SJCRH30 (cell line): Measurements from ENCODE around the gene SH2D2A. TPM values are rescaled to one million over a fixed set of nuclear protein-coding genes. Genes with fewer than 3 reads are reported as not detected.

Experiments used
- DNase-seq, 2 experiments: peaks; one replicate each; pipeline ENCODE4 v3.0.0-alpha.2; 2015 to 2020
- H3K27ac ChIP-seq: fragments of 250-450 bp; sonication (Bioruptor Pico); 2 replicates; pipeline ENCODE4 v1.5.1; 2020; ENCODE audit warnings: mild to moderate bottlenecking, moderate library complexity
- H3K27me3 ChIP-seq: fragments of 250-450 bp; sonication (Bioruptor Pico); 2 replicates; pipeline ENCODE4 v1.5.1; 2020; ENCODE audit warnings: mild to moderate bottlenecking, moderate library complexity
- H3K36me3 ChIP-seq: fragments of 250-450 bp; sonication (Bioruptor Pico); 2 replicates; pipeline ENCODE4 v1.5.1; 2020; ENCODE audit warnings: mild to moderate bottlenecking, moderate library complexity
- H3K4me1 ChIP-seq: fragments of 250-450 bp; sonication (Bioruptor Pico); 2 replicates; pipeline ENCODE4 v1.5.1; 2020; ENCODE audit warnings: mild to moderate bottlenecking, moderate library complexity
- H3K4me3 ChIP-seq: fragments of 250-450 bp; sonication (Bioruptor Pico); 2 replicates; pipeline ENCODE4 v1.5.1; 2020; ENCODE audit warnings: mild to moderate bottlenecking, moderate library complexity
- H3K9me3 ChIP-seq: fragments of 250-450 bp; sonication (Bioruptor Pico); replicated peaks from 2 replicates; pipeline ENCODE4 v1.5.1; 2020; ENCODE audit warnings: mild to moderate bottlenecking, moderate library complexity
- total RNA-seq: library from RNA; depleted of rRNA; stranded (reverse); fragments of >200 nt; shearing (Covaris generic); gene quantifications from 2 replicates; pipeline ENCODE4 v1.2.3, GENCODE V29; 2014

SH2D2A gene
- total RNA-seq, 1 experiment from 2014 or later: not detected

DNA sequence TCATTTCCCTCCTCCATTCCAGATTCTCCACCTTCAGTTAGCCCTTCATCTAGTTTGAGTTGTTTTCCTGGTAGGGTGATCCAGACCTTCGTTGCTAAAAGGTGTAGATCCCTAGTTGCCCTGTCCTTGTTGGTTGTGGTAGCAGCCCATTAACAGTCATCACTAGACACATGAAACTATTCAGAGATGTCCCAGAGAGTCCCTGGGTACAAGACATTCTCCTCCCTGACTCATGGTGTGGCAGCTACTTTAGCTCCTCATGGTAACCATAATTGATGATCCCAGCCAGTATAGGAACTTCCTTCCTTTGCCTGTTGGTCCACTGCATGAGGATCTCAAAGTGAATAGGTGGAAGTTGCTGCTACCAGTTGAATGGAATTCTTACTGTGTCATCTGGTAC is 6.0 kb upstream of the SH2D2A start:
- Histone ChIP-seq H3K4me1 (no peaks in the 10 kb centered on the region), H3K27ac (no peak overlapping the region), H3K4me3 (no peak overlapping the region), H3K36me3 (no peaks in the 10 kb centered on the region), H3K9me3 (no peaks in the 10 kb centered on the region), H3K27me3 (no peaks in the 10 kb centered on the region)
- no peak for DNase-seq

DNA sequence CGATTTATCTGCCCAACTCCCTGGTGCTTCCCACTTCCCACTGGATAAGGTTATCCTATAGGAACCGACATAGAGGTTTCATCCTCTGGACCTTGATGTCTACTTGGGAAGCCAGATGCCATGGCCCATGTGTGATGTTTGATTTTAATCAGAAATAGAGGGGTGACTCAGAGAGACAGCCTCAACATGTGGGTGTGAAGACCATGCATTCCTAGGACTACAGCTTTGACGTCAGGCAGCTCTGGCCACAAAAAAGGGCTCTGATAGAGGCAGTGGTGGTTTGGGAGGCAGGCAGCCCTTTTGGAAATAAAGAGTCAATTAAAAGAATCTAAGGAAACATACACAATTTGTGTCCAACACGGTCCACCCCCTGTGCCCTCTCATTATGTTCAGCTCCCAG is 5.2 kb upstream of the SH2D2A start:
- no peak for DNase-seq

DNA sequence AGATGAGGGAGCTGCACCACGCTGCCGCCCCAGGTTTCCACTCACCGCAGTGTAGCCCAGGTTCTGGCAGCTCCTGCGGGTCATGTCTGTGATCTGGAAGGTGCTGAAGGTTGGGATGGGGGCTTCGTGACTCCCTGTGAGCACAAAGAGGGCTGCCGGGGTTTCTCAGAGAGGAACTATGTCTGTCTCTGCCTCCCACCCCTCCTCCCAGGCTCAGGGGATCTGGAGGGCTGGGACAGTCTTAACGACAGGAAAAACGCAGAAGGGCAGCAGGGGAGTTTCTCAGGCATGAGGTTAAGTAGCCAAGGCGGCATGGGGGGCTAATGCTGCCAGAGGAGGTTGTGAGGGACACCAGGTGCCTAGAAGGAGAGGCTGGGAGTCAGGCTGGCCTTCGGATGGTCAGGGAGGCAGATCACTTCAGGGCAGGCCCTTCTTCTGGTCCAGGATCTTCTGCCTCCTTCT is 656 bp downstream of the SH2D2A start:
- peaks cover 5% of the 10 kb centered on the region; the same call in 1 of the 2 replicates for H3K27me3 ChIP-seq
- no peak overlapping the region for H3K4me3 ChIP-seq
- DNase-seq: no peak
- no peaks in the 10 kb centered on the region for H3K4me1 ChIP-seq
- H3K36me3 ChIP-seq: no peaks in the 10 kb centered on the region
- H3K27ac ChIP-seq: no peak overlapping the region
- no peaks in the 10 kb centered on the region for H3K9me3 ChIP-seq

More for the DNA sequence above, 5.2 kb upstream of the SH2D2A start:
- Histone ChIP-seq H3K36me3 (no peaks in the 10 kb centered on the region), H3K9me3 (no peaks in the 10 kb centered on the region), H3K27me3 (no peaks in the 10 kb centered on the region), H3K4me1 (no peaks in the 10 kb centered on the region), H3K27ac (no peak overlapping the region), H3K4me3 (no peak overlapping the region)

DNA sequence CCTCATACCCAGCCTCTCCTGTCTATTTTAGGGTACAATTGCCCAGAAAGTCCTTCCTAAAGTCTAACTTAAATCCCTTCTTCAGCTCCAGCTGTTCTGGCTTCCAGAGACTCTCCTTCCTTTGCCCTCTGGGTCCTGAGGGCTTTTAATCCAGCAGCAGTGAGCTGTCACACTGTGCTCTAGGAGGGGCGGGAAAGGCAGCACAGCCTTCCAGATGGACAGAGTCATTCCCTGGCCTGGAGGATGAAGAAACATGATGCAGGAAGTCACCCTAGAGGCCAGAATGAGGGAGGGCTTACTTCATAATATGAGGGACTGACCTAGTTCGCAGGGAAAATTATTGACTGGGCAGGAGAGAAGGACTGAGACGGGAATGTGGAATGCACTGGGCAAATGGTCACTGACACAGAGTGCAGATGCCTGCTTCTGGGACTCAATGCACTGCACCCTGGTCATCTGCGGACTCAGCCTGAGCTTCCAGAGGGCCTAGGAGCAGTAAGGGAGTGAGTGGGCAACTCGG is 1.3 kb downstream of the SH2D2A start:
- no peak overlapping the region for H3K4me3 ChIP-seq
- H3K27ac ChIP-seq: no peak overlapping the region
- H3K4me1 ChIP-seq: no peaks in the 10 kb centered on the region
- no peaks in the 10 kb centered on the region for H3K36me3 ChIP-seq
- DNase-seq: peak in 1 of 2 experiments; percentile 27
- H3K9me3 ChIP-seq: no peaks in the 10 kb centered on the region
- peaks cover 5% of the 10 kb centered on the region; the same call in 1 of the 2 replicates for H3K27me3 ChIP-seq

DNA sequence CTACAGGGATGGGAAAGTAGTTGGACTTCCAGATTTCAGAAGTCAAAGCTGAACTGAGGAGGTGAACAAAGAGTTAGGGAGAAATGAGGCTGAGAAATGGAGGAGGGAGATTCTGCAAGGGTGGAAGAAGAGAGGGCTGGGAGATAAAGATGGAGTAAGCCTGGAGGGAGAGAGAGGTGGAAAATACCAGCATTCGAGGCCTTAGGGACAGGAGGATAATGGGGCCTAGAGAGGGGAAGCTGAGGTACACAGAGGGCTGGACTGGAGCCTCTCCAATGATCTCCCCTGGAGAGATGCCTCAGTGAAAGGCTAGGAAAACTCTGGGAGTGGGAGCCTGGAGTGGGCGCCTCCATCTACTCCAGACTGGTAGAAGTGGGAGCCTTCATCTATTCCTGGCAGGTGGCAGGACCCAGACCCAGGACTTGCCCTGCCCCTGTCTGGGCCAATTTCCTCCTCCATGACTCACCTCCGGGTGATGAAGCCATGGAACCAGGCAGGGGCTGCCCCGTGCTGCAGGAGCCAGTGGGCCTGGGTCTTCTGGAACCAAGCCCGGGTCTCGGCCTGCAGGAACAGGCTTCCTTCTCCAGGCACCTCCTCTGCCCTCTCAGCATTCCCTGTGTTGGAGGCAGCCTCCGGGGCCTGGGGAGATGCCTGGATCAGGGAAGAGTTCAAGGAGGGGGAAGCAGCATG is 1.9 kb downstream of the SH2D2A start:
- H3K36me3 ChIP-seq: no peaks in the 10 kb centered on the region
- H3K9me3 ChIP-seq: no peaks in the 10 kb centered on the region
- H3K4me1 ChIP-seq: no peaks in the 10 kb centered on the region
- DNase-seq: no peak
- no peak overlapping the region for H3K4me3 ChIP-seq
- H3K27ac ChIP-seq: no peak overlapping the region
- H3K27me3 ChIP-seq: peaks cover 5% of the 10 kb centered on the region; the same call in 1 of the 2 replicates

DNA sequence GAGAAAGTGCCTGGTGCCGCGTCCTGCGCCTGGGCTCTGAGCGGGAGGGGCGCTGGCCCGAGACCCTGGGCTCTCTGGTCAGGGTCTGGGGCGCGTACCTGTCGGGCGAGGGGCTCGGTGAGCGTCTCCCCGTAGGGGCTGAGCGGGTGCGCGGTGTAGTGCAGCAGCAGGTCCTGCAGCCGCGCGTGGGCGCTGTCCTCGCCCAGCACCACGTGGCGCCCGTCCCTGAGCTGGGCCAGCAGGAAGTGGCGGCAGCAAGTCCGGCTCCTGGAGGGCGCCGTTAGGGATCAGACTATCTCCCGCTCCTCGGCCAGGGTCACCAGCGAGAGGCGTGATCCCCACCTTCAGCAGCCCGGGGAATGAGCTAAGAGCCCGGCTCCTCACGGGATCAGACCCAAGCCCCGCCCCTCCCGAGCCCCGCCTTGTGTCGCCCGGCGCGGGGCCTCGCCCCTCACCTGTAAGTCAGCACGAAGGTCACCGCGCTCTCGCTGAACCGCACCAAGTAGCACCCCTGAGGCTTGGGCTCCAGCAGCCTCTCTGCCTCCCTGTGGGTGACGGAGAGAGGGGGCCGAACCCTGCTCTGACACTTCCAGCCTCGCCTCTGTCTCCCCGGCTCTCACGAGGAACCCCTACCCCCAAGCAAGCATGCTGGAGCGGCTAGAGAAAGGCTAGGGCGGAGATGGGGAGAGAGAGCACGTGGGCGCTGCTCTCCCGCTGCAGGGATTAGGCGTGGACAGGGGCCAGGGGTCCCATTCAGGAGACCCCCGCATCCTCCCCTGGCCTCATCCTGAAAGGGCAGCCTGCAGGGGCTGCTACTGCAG is 2.7 kb downstream of the SH2D2A start:
- Histone ChIP-seq H3K27me3 (peaks cover 5% of the 10 kb centered on the region; the same call in 1 of the 2 replicates), H3K4me1 (no peaks in the 10 kb centered on the region), H3K27ac (no peak overlapping the region), H3K4me3 (peak overlapping the region; percentile 36), H3K9me3 (no peaks in the 10 kb centered on the region), H3K36me3 (no peaks in the 10 kb centered on the region)
- peak in 1 of 2 experiments; percentile 17 for DNase-seq

DNA sequence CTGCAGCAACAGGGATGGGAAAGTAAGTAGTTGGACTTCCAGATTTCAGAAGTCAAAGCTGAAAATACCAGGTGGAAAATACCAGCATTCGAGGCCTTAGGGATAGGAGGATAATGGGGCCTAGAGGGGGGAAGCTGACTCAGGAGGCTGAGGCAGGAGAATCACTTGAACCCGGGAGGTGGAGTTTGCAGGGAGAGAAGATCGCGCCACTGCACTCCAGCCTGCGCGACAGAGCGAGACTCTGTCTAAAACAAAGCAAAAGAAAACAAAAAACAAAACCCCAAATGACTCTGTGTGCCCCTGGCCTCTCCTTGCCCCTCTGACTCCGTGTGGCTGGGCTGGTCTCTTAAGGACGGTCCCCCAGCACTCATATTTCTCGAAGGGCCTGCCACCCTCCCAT is 3.4 kb downstream of the SH2D2A start:
- H3K4me3 ChIP-seq: peak overlapping the region; percentile 36
- H3K27me3 ChIP-seq: peaks cover 5% of the 10 kb centered on the region; the same call in 1 of the 2 replicates
- no peak overlapping the region for H3K27ac ChIP-seq

DNA sequence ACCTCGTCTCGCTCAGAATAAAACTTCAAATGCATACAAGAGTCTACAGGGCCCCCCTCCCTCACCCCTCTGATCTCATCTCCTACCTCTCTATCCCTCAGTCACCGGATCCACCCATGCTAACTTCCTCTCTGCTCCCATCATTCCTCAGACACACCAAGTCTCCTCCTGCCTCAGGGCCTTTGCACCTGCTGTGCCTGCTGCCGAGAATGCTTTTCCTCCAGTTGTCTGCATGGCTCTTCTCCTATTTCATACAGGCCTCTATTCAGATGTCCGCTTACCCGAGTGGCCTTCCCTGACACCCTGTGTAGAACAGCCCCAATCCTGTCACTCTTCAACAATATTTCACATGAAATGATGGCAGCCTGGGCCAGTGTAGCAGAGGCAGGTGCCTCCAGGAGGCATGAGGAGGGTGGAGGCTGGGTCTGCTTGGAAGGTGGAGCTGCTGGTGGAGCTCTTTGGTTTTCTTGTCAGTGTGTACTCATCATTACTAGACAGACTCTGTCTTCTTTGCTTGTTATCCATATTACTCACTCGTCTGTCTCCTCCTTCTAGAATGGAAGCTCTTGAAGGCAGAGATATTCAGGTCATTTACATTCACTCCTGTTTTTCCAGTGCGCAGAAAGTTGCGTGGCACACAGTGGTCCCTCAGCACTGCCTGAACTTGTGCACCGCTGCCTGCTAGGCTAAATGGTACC is 4.2 kb downstream of the SH2D2A start:
- H3K4me1 ChIP-seq: no peaks in the 10 kb centered on the region
- H3K27ac ChIP-seq: no peak overlapping the region
- peaks cover 5% of the 10 kb centered on the region; the same call in 1 of the 2 replicates for H3K27me3 ChIP-seq
- no peak for DNase-seq
- H3K9me3 ChIP-seq: no peaks in the 10 kb centered on the region
- H3K4me3 ChIP-seq: no peak overlapping the region
- H3K36me3 ChIP-seq: no peaks in the 10 kb centered on the region

More for the DNA sequence above, 3.4 kb downstream of the SH2D2A start:
- no peaks in the 10 kb centered on the region for H3K9me3 ChIP-seq
- no peaks in the 10 kb centered on the region for H3K36me3 ChIP-seq
- no peak for DNase-seq
- no peaks in the 10 kb centered on the region for H3K4me1 ChIP-seq

DNA sequence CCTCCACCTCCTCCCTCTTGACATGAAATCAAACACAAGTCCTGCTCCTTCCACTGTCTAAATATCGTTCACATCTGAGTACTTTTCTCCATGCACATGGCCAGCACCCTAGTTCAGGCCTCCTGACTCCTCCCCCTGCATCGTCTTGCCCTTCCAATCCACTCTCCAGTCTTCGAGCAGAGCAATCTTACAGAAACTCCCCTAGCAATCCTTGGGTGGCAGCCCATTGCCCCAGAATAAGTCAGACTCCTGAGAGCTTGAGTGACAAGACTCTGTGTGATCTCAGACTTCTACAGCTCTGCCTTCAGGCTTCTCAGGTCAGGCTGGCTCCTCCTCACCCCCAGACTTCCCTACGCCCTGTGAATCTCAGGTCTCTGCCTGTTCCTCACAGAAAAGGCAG is 5.5 kb downstream of the SH2D2A start:
- no peaks in the 10 kb centered on the region for H3K9me3 ChIP-seq
- no peak overlapping the region for H3K27ac ChIP-seq
- no peak for DNase-seq
- H3K36me3 ChIP-seq: no peaks in the 10 kb centered on the region
- no peak overlapping the region for H3K4me3 ChIP-seq
- no peaks in the 10 kb centered on the region for H3K4me1 ChIP-seq
- H3K27me3 ChIP-seq: peaks cover 5% of the 10 kb centered on the region; the same call in 1 of the 2 replicates

DNA sequence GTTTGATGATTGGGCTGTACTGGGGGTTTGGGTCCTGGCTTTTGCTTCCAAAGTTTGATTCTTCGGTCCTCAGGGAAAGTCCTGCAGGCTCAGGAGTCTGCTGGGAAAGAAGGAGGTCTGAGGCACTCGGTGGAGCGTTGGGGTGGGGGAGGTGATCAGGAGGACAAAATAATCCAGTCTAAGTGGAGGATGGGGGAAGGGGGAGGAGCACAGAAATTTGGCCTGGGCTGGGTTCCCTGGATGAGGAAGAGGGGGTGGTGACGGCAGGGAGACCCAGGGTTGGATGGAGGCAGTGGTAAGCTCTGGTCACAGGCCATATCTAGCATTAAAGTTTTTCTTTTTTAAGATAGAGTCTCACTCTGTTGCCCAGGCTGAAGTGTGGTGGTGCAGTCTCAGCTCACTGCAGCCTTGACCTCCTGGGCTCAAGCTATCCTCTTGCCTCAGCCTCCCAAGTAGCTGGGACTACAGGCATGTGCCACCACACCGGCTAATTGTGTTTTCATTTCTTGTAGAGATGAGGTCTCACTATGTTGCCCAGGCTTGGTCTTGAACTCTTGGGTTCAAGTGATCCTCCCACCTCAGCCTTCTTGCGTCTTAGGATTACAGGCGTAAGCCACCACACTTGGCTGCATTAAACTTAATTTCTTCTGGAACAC is 6.8 kb downstream of the SH2D2A start:
- Histone ChIP-seq H3K9me3 (no peaks in the 10 kb centered on the region), H3K4me1 (no peaks in the 10 kb centered on the region), H3K4me3 (no peak overlapping the region), H3K36me3 (no peaks in the 10 kb centered on the region), H3K27me3 (peaks cover 5% of the 10 kb centered on the region; the same call in 1 of the 2 replicates), H3K27ac (no peak overlapping the region)
- no peak for DNase-seq

DNA sequence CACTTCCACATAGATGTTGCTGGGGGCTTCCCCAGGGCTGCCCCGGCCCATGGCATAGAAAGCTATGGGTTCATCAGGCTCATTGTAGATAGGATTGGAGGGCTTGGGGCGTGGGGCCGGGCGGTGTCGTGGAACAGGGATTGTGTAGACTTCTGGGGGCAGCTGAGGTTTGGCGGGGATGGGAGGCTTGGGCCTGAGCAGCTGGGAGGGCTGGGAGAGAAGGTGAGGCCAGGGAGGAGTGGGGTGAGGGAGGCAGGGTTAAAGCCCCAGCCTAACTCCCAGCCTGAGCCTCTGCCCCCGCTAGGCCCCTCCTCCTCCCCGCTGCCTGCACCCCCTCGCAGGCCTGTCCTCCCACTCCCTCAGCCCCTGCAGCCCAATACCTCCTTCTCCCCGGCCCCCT is 7.4 kb downstream of the SH2D2A start:
- Histone ChIP-seq H3K4me3 (no peak overlapping the region), H3K36me3 (no peaks in the 10 kb centered on the region), H3K27me3 (peaks cover 5% of the 10 kb centered on the region; the same call in 1 of the 2 replicates), H3K27ac (no peak overlapping the region), H3K9me3 (no peaks in the 10 kb centered on the region), H3K4me1 (no peaks in the 10 kb centered on the region)
- DNase-seq: no peak

DNA sequence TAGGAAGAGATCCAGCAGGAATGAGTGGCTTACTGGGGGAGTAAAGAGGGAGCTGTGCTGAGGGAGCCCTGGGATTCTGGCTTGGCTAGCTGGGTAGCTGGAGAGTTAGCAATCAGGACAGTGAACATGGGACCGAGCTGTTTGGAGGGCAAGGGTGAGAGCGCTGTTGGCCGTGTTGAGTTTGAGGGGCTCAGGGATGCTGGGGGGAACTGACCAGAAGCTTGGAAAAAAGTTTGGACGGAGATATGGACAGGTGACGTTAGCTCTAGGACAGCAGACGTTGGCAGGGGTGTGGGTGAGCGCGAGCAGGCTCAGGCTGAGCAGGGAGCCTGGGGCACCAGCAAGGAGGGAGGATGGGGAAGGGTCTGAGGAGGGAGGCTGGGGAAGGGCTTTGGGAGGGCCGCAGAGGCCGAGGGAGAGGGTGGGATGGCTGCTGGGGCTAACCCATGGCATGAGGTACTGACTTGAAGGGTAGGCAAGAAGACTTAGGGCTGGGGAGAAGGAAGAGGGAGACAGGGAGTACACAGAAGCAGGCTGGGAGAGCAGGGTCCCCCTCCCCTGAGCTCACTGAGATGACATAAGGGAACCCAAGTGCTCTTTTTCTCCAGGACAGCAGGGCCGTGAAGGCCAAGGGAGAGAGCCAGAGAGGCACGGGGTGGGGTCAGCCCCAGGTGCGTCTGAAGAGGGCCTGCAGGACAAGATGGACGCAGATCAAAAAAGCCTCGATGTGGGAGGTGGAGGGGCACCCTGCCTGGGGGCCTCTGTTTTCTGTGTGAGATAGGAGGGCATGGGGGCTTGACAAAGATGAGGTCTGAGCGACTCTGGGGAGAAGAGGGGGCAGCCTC is 8.2 kb downstream of the SH2D2A start:
- Histone ChIP-seq H3K27me3 (no peaks in the 10 kb centered on the region), H3K9me3 (no peaks in the 10 kb centered on the region), H3K27ac (no peak overlapping the region), H3K4me3 (no peak overlapping the region), H3K36me3 (no peaks in the 10 kb centered on the region), H3K4me1 (no peaks in the 10 kb centered on the region)
- no peak for DNase-seq

DNA sequence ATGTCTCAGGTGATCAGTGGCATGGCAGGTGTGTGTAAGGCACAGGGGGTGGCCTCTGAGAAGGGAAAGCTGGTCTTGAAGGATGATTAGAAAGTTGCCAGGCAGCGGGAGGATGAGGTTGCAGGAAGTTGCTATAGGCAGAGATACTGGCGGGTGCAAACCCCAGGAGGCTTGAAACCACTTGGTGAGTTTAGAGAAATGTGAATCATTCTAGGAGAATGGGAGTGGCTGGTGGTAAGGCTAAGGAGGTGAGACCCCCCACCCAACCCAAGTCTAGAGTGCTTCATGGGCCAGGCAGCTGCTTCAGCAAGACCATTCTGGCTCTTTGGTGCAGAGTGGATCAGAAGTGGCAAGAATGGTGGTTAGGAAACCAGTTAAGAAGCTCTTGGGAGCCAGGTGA is 9.0 kb downstream of the SH2D2A start:
- H3K4me3 ChIP-seq: no peak overlapping the region
- H3K9me3 ChIP-seq: no peaks in the 10 kb centered on the region
- no peak for DNase-seq
- H3K4me1 ChIP-seq: no peaks in the 10 kb centered on the region
- H3K27me3 ChIP-seq: no peaks in the 10 kb centered on the region
- no peaks in the 10 kb centered on the region for H3K36me3 ChIP-seq
- H3K27ac ChIP-seq: no peak overlapping the region
